ENCODE results near the gene ZP4.

ZP4 gene

DNA sequence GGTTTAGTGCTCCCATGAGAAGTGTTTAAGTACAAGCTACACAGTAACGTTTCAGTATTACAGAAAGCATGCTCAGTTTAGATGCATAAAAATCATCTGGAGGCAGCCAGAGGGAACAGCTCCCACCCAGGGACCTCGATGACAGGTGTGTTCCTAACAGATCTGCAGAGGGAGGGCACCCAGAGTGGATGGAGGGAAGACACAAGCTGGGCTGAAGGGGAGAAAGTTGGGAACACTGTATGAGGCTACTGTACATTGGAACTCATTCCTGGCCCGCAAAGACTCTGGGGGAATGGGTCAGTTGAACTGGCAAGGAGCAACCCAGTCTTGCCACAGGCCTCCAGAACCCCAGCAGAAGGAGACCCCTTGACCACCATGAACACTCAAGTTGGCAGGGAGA is 52.4 kb downstream of the ZP4 start:
- no peak for ATAC-seq (ENCODE audit: insufficient read depth, low read depth)

GRCh38 chr1:237834461-237834860 is 56.3 kb downstream of the ZP4 start:
- DNase-seq: no peak
- no peaks in the 10 kb centered on the region for H3K36me3 ChIP-seq (ENCODE audit: insufficient read depth, low read length)
- H3K4me1 ChIP-seq (ENCODE audit: insufficient read depth, low read length): no peaks in the 10 kb centered on the region
- ATAC-seq (ENCODE audit: insufficient read depth, low read depth): no peak
- H2AFZ ChIP-seq (ENCODE audit: low read depth, low read length): no peak overlapping the region
- no peak overlapping the region for H3K9ac ChIP-seq (ENCODE audit: low read depth, low read length)
- TF ChIP-seq CTCF (IDR thresholded peaks at IDR 0.05; ENCODE audit: borderline replicate concordance, extremely low read depth, low read length, poor library complexity, severe bottlenecking): no peak
- no peak for TF ChIP-seq EZH2 (IDR thresholded peaks at IDR 0.05; ENCODE audit: borderline replicate concordance, low read depth, low read length, severe bottlenecking)
- no peaks in the 10 kb centered on the region for H4K20me1 ChIP-seq (ENCODE audit: insufficient read depth, low read length)
- no peak overlapping the region for H3K27ac ChIP-seq (ENCODE audit: low read length)
- H3K79me2 ChIP-seq (ENCODE audit: insufficient read depth, low read length): no peaks in the 10 kb centered on the region
- H3K4me2 ChIP-seq (ENCODE audit: insufficient read depth, low read length): no peak overlapping the region
- no peaks in the 10 kb centered on the region for H3K9me3 ChIP-seq (ENCODE audit: insufficient read depth, low read length, severe bottlenecking)
- H3K27me3 ChIP-seq (ENCODE audit: insufficient read depth, low read length, poor library complexity): no peaks in the 10 kb centered on the region
- H3K4me3 ChIP-seq (ENCODE audit: low read depth in 1 of 2, low read length in 2 of 2): no peak overlapping the region

More for the DNA sequence above, 52.4 kb downstream of the ZP4 start:
- DNase-seq: no peak
- no peak overlapping the region for H3K27ac ChIP-seq (ENCODE audit: low read length)
- no peaks in the 10 kb centered on the region for H3K79me2 ChIP-seq (ENCODE audit: insufficient read depth, low read length)
- no peaks in the 10 kb centered on the region for H3K36me3 ChIP-seq (ENCODE audit: insufficient read depth, low read length)
- no peak overlapping the region for H3K4me2 ChIP-seq (ENCODE audit: insufficient read depth, low read length)
- no peak overlapping the region for H3K9ac ChIP-seq (ENCODE audit: low read depth, low read length)
- H3K27me3 ChIP-seq (ENCODE audit: insufficient read depth, low read length, poor library complexity): no peaks in the 10 kb centered on the region
- H3K9me3 ChIP-seq (ENCODE audit: insufficient read depth, low read length, severe bottlenecking): no peaks in the 10 kb centered on the region
- H3K4me1 ChIP-seq (ENCODE audit: insufficient read depth, low read length): no peaks in the 10 kb centered on the region
- TF ChIP-seq EZH2 (IDR thresholded peaks at IDR 0.05; ENCODE audit: borderline replicate concordance, low read depth, low read length, severe bottlenecking): no peak
- TF ChIP-seq CTCF (IDR thresholded peaks at IDR 0.05; ENCODE audit: borderline replicate concordance, extremely low read depth, low read length, poor library complexity, severe bottlenecking): no peak
- no peak overlapping the region for H2AFZ ChIP-seq (ENCODE audit: low read depth, low read length)
- no peaks in the 10 kb centered on the region for H4K20me1 ChIP-seq (ENCODE audit: insufficient read depth, low read length)
- no peak overlapping the region for H3K4me3 ChIP-seq (ENCODE audit: low read depth in 1 of 2, low read length in 2 of 2)

- Histone ChIP-seq H3K4me1 (ENCODE audit: insufficient read depth, low read length) (no peaks in the 10 kb centered on the region), H3K4me3 (ENCODE audit: low read depth in 1 of 2, low read length in 2 of 2) (no peak overlapping the region), H3K79me2 (ENCODE audit: insufficient read depth, low read length) (no peaks in the 10 kb centered on the region), H3K9me3 (ENCODE audit: insufficient read depth, low read length, severe bottlenecking) (no peaks in the 10 kb centered on the region), H3K4me2 (ENCODE audit: insufficient read depth, low read length) (no peak overlapping the region), H3K9ac (ENCODE audit: low read depth, low read length) (no peak overlapping the region), H3K36me3 (ENCODE audit: insufficient read depth, low read length) (no peaks in the 10 kb centered on the region), H3K27ac (ENCODE audit: low read length) (no peak overlapping the region), H2AFZ (ENCODE audit: low read depth, low read length) (no peak overlapping the region), H3K27me3 (ENCODE audit: insufficient read depth, low read length, poor library complexity) (no peaks in the 10 kb centered on the region), H4K20me1 (ENCODE audit: insufficient read depth, low read length) (no peaks in the 10 kb centered on the region)
- TF ChIP-seq CTCF (IDR thresholded peaks at IDR 0.05; ENCODE audit: borderline replicate concordance, extremely low read depth, low read length, poor library complexity, severe bottlenecking) (no peak), EZH2 (IDR thresholded peaks at IDR 0.05; ENCODE audit: borderline replicate concordance, low read depth, low read length, severe bottlenecking) (no peak)
- DNase-seq: no peak
- ATAC-seq (ENCODE audit: insufficient read depth, low read depth): no peak
Observed at GRCh38 chr1:237834048-237834447, 56.7 kb downstream of the ZP4 start.

DNA sequence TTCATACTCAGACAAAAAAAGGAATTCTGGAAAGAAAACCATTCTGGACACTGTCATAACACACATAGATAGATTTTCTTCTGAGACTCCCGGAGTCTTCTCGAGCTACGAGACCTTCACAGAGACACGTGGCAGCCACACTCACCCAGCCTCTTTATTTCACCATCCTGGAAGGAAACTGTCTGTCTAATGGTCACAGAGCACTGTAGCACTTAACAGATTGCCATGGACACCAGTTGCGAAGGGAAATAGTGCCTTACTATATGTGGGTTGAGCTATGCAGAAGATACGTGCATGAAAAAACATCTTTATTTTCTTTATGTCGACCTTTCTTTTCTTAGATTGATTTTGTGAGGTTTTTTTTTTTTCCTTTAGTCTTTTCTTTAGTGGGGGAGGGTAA is 57.9 kb downstream of the ZP4 start:
- Histone ChIP-seq H3K9me3 (ENCODE audit: insufficient read depth, low read length, severe bottlenecking) (no peaks in the 10 kb centered on the region), H3K27ac (ENCODE audit: low read length) (no peak overlapping the region), H2AFZ (ENCODE audit: low read depth, low read length) (no peak overlapping the region), H3K79me2 (ENCODE audit: insufficient read depth, low read length) (no peaks in the 10 kb centered on the region), H3K27me3 (ENCODE audit: insufficient read depth, low read length, poor library complexity) (no peaks in the 10 kb centered on the region), H3K4me3 (ENCODE audit: low read depth in 1 of 2, low read length in 2 of 2) (no peak overlapping the region), H4K20me1 (ENCODE audit: insufficient read depth, low read length) (no peaks in the 10 kb centered on the region), H3K9ac (ENCODE audit: low read depth, low read length) (no peak overlapping the region), H3K36me3 (ENCODE audit: insufficient read depth, low read length) (no peaks in the 10 kb centered on the region), H3K4me2 (ENCODE audit: insufficient read depth, low read length) (no peak overlapping the region), H3K4me1 (ENCODE audit: insufficient read depth, low read length) (no peaks in the 10 kb centered on the region)
- TF ChIP-seq EZH2 (IDR thresholded peaks at IDR 0.05; ENCODE audit: borderline replicate concordance, low read depth, low read length, severe bottlenecking): no peak
- no peak for TF ChIP-seq CTCF (IDR thresholded peaks at IDR 0.05; ENCODE audit: borderline replicate concordance, extremely low read depth, low read length, poor library complexity, severe bottlenecking)
- ATAC-seq (ENCODE audit: insufficient read depth, low read depth) (no peak), DNase-seq (no peak)

All from DND-41 (cell line).